Measurements from ENCODE around the gene KLK13. TPM values are rescaled to one million over a fixed set of nuclear protein-coding genes. Genes with fewer than 3 reads are reported as not detected.

Gene KLK13
- total and polyA plus RNA-seq, 12 donors: 0.11 to 0.47 TPM; not detected in 10

DNA sequence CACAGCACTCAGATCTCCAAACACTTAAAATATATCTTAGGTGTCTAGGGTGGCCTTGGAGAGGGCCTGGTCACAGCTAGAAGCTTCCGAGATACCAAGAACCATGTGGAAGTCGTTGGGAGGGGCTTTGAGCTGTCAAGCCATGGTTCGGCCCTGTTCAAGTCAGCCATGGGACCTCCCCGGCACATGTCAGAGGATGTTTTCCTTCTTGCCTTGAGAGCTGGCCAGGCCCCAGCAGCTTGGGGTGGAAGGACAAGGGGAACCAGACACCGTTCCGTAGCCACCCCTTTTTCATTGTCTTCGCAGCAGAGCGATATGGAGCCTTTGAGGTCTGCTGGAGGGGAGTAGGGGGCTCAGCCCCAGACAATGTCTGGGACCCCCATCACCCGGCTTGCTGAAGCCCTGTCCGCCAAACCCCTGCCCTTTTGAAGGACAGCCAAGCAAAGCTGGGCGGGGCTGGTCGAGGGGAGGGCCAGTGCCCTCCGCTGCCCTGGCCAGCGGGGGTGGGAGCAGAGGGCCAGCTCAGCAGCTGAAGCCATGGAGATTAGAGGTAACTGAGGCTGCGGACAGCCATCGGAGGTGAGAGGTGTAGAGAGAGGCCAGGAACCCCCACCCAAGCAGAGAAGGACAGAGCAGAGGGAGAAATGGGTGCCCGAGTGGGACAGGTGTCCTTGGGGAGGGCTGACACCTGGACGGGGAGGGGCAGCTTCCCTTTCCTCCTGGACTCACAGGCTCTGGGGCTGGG lies 38.9 kb downstream of the KLK13 start:
- Histone ChIP-seq H3K36me3 (replicated peaks in 1 of 2) (no peaks in the 10 kb centered on the region), H3K9me3 (replicated peaks in 1 of 3) (no peaks in the 10 kb centered on the region), H3K4me1 (replicated peaks in 1 of 2) (no peaks in the 10 kb centered on the region), H3K27me3 (peaks cover 12% of the 10 kb centered on the region), H3K27ac (no peak overlapping the region), H3K4me3 (no peak overlapping the region)
- TF ChIP-seq, protein P1, sequence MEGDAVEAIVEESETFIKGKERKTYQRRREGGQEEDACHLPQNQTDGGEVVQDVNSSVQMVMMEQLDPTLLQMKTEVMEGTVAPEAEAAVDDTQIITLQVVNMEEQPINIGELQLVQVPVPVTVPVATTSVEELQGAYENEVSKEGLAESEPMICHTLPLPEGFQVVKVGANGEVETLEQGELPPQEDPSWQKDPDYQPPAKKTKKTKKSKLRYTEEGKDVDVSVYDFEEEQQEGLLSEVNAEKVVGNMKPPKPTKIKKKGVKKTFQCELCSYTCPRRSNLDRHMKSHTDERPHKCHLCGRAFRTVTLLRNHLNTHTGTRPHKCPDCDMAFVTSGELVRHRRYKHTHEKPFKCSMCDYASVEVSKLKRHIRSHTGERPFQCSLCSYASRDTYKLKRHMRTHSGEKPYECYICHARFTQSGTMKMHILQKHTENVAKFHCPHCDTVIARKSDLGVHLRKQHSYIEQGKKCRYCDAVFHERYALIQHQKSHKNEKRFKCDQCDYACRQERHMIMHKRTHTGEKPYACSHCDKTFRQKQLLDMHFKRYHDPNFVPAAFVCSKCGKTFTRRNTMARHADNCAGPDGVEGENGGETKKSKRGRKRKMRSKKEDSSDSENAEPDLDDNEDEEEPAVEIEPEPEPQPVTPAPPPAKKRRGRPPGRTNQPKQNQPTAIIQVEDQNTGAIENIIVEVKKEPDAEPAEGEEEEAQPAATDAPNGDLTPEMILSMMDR (IDR thresholded peaks at IDR 0.05): no peak
- no peak for TF ChIP-seq POLR2A (IDR thresholded peaks at IDR 0.05)
- WGBS, 4 donors: 36 to 58% (median 55%) methylated on average over 12 to 18 of the region's 18 CpGs
- intact Hi-C loops (cut with DNase I): loop anchor here in 1 of 2 donors (10.0 kb wide), 1 partner anchor 149 kb away; no protein-coding TSS in a partner anchor
- no peak for DNase-seq

DNA sequence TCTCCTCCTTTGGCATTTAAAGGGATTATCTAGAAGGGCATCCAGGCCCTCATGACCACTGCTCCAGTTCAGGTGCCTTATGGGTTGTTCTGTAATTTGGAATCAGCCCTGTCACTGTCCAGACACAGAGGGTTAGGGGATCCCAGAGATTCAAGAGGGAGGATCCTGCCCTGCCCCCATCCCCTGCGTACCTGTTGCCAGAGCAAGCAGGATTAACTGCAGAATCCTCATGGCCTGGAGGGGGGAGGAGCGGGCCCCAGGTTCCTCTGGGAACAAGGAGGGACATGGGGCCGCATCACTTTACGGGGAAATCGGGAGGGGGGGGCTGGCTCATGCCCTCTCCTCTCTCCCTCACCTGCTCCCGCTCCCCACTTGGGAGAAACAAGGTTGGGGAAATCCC lies 39.5 kb downstream of the KLK13 start:
- Histone ChIP-seq H3K9me3 (replicated peaks in 1 of 3) (no peaks in the 10 kb centered on the region), H3K4me1 (replicated peaks in 1 of 2) (no peaks in the 10 kb centered on the region), H3K4me3 (no peak overlapping the region), H3K27me3 (peaks cover 12% of the 10 kb centered on the region), H3K36me3 (replicated peaks in 1 of 2) (no peaks in the 10 kb centered on the region), H3K27ac (no peak overlapping the region)
- no peak for DNase-seq
- TF ChIP-seq, protein P1 (IDR thresholded peaks at IDR 0.05): no peak
- no peak for TF ChIP-seq POLR2A (IDR thresholded peaks at IDR 0.05)
- 66 to 85% (median 66%) methylated on average over 5 to 6 of the region's 6 CpGs for WGBS, 4 donors
- intact Hi-C loops (cut with DNase I): loop anchor here in 1 of 2 donors (10.0 kb wide), 1 partner anchor 149 kb away; no protein-coding TSS in a partner anchor

- DNase-seq: no peak
- WGBS, 4 donors: 45 to 72% (median 59%) methylated on average over 5 of the region's 5 CpGs
- Histone ChIP-seq H3K4me1 (replicated peaks in 1 of 2) (no peaks in the 10 kb centered on the region), H3K27ac (no peak overlapping the region), H3K4me3 (no peak overlapping the region), H3K27me3 (peaks cover 12% of the 10 kb centered on the region), H3K9me3 (replicated peaks in 1 of 3) (no peaks in the 10 kb centered on the region), H3K36me3 (replicated peaks in 1 of 2) (no peaks in the 10 kb centered on the region)
- TF ChIP-seq, protein P1 (IDR thresholded peaks at IDR 0.05): no peak
- TF ChIP-seq POLR2A (IDR thresholded peaks at IDR 0.05): no peak
- intact Hi-C loops (cut with DNase I): loop anchor here in 1 of 2 donors (10.0 kb wide), 1 partner anchor 150 kb away; no protein-coding TSS in a partner anchor
These were observed 40.0 kb downstream of the KLK13 start for GRCh38 chr19:51024924-51025323.

DNA sequence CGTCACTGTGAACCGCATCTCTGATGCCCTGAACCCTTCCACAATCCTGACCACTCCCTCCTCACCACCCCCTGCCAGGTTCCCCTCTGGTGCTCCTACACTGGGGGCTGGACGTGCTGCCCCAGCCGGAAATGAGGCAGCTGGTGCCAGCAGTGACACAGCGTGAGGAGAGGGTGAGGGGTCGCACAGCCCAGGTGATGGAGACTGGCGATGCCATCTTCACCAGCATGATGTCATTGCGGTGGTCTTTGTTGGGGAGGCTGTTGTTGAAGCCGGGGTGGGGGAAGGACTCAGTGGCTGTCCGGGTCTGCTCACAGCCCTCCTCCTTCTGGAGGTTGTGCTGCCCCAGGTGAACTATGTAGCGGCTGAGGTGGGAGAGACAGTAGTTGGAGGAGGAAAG lies 40.9 kb downstream of the KLK13 start:
- peaks cover 0 to under 1% of the 10 kb centered on the region in 2 donors for H3K4me1 ChIP-seq (replicated peaks in 1 of 2)
- peaks cover 18% of the 10 kb centered on the region for H3K27me3 ChIP-seq
- no peaks in the 10 kb centered on the region for H3K9me3 ChIP-seq (replicated peaks in 1 of 3)
- intact Hi-C loops (cut with DNase I): loop anchor here in 1 of 2 donors (10.0 kb wide), 1 partner anchor 151 kb away; no protein-coding TSS in a partner anchor
- TF ChIP-seq, protein P1 (IDR thresholded peaks at IDR 0.05): no peak
- TF ChIP-seq POLR2A (IDR thresholded peaks at IDR 0.05): no peak
- DNase-seq: no peak
- no peaks in the 10 kb centered on the region for H3K36me3 ChIP-seq (replicated peaks in 1 of 2)
- WGBS, 4 donors: 60 to 69% (median 65%) methylated on average over 11 of the region's 11 CpGs
- no peak overlapping the region for H3K27ac ChIP-seq
- no peak overlapping the region for H3K4me3 ChIP-seq
